Fibroblast of pulmonary artery (primary cell): ENCODE data around the gene SLC45A1.
A peak's percentile ranks its signal among the peaks of the same experiment; 100 is the strongest.

Experiments used
- DNase-seq: peaks from one replicate; pipeline ENCODE4 v3.0.0-alpha.2; 2010; ENCODE audit warnings: low read depth
- H3K4me3 ChIP-seq: replicated peaks from 2 replicates; pipeline ENCODE4 v1.5.1; 2011; ENCODE audit warnings: low read depth, mild to moderate bottlenecking, control low read depth, low read length, moderate library complexity
- CTCF ChIP-seq: IDR thresholded peaks from 2 replicates; pipeline ENCODE4 v1.5.1; 2011; ENCODE audit warnings: mild to moderate bottlenecking, control low read depth, low read length, inconsistent platforms; ENCODE audit errors: missing control alignments

Gene SLC45A1

DNA sequence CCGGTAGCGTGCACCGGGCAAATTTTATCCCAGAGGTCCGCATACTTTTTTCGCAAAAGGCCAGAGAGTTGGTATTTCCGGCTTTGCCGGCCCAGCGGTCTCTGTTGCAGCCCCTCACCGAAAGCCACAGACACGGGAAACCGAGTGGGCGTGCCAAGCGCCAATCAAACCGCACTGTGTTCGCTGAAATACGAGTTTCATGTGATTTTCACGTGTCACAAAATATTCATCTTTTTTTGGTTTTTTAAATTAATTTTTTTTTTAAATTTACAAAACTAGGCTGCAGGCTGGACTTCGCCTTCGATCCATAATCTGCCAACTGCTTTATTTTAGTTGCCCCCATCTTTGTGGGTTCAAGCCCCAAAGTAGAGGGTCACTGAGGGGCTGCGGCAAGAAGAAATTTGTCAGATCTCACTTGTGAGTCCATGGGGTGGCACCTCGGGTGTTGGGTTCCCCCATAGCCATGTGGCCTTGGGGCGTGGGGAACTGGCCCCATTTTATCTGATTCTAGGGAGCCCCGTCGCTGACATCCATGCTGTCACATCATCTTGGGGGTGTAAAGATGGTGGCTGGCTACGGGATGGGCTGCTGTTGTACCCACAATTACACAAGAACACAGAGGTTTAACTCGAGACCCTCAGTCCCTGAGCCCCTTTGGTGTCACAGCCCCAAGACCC lies 20.8 kb downstream of the SLC45A1 start:
- no peak overlapping the region for H3K4me3 ChIP-seq
- no peak for DNase-seq
- TF ChIP-seq CTCF = no peak

DNA sequence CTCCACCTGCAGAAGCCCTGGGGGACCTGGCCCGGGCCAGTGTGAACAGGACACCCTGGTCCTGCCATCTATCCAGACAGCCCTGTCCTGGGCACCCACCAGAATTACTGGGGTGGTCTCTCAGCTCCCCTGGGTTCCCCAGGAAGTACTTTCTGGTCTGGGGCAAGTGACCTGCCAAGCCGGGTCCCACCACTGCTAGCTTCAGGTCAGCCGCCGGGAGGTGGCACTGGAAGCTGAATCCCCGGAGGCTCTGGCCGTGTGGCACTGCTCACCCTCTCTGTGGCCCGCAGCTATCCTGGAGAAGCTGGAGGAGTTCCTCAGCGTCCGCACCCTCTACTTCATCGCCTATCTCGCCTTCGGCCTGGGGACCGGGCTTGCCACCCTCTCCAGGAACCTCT lies 21.3 kb downstream of the SLC45A1 start:
- no peak for TF ChIP-seq CTCF
- no peak overlapping the region for H3K4me3 ChIP-seq
- no peak for DNase-seq

GRCh38 chr1:8340448-8340847 lies 22.5 kb downstream of the SLC45A1 start:
- no peak for TF ChIP-seq CTCF
- no peak for DNase-seq

DNA sequence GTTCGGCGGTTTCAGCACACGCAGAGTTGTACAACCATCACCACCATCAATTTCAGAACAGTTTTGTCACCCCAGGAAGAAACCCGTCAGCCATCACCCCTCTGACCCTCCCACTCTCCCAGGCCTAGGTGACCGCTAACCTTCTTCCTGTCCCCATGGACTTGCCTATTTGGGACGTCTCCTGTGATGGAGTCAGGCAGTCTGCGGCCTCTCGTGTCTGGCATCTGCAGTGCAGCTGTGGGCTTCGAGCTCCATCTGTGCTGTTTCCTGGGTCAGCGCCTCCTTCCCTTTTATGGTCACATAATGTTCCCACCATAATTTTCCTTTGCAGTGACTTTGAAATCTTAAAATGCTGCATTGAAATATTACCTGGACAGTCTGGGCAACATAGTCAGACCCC lies 24.4 kb downstream of the SLC45A1 start:
- no peak for TF ChIP-seq CTCF
- no peak for DNase-seq
- H3K4me3 ChIP-seq = no peak overlapping the region

More at GRCh38 chr1:8340448-8340847, 22.5 kb downstream of the SLC45A1 start:
- no peak overlapping the region for H3K4me3 ChIP-seq

- H3K4me3 ChIP-seq = no peak overlapping the region
- no peak for TF ChIP-seq CTCF
Measured at GRCh38 chr1:8343044-8343443, 25.1 kb downstream of the SLC45A1 start.

DNA sequence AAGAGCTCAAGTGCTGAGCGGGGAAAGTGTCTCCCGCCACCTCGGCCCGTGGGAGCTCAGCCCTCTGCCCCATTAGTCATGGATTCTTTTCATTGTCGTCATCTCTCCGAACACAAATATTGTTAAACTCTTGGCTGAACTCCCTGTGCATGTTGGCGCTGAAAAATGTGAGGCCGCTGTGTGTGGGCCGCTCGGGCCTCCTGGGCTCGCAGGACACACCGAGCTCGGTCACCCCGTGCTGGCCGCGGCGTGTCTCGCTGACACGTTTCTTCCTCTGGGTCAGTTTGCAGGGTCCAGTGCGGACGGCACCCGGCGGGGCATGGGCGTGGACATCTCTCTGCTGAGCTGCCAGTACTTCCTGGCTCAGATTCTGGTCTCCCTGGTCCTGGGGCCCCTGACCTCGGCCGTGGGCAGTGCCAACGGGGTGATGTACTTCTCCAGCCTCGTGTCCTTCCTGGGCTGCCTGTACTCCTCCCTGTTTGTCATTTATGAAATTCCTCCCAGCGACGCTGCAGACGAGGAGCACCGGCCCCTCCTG lies 25.6 kb downstream of the SLC45A1 start:
- TF ChIP-seq CTCF = no peak
- peak; percentile 96 for DNase-seq
- H3K4me3 ChIP-seq = peak overlapping the region; percentile 25

More at GRCh38 chr1:8343044-8343443, 25.1 kb downstream of the SLC45A1 start:
- DNase-seq = no peak
